NCI-H526 (cell line): ENCODE measurements around the gene IFITM2.
"Not testable (repeated sequence)": the region's sequence is repeated elsewhere in the genome, so short reads cannot be mapped to it uniquely, and the experiment has no call there.

Source experiments
- DNase-seq, 2 experiments: peaks; one replicate each; lab custom pipeline; 2025; lab: John Stamatoyannopoulos, UW

The IFITM2 gene

GRCh38 chr11:307766-308708 lies at the start of gene IFITM2:
TSS of gene IFITM2 (plus strand) at chr11:307816. CDS start at chr11:308193, 377 bp downstream.
- DNase-seq, result not testable (repeated sequence)

- no peak for DNase-seq
These were observed 48.2 kb upstream of the IFITM2 start for GRCh38 chr11:259413-259812.

- no peak for DNase-seq
These were observed 46.0 kb upstream of the IFITM2 start for GRCh38 chr11:261624-262023.

GRCh38 chr11:266676-267439 lies 40.8 kb upstream of the IFITM2 start:
- DNase-seq, result no peak

- DNase-seq, result no peak
These were observed 40.1 kb upstream of the IFITM2 start for GRCh38 chr11:267491-267994.

- DNase-seq, result not testable (repeated sequence)
These were observed 38.9 kb upstream of the IFITM2 start for GRCh38 chr11:268716-269145.

- DNase-seq, result no peak
These were observed 38.3 kb upstream of the IFITM2 start for GRCh38 chr11:269146-269890.

GRCh38 chr11:270451-271318 lies 36.9 kb upstream of the IFITM2 start:
- DNase-seq, result no peak

GRCh38 chr11:271319-271715 lies 36.3 kb upstream of the IFITM2 start:
- DNase-seq, result no peak

GRCh38 chr11:272195-272930 lies 35.3 kb upstream of the IFITM2 start:
- no peak for DNase-seq

GRCh38 chr11:272931-273198 lies 34.8 kb upstream of the IFITM2 start:
- DNase-seq, result no peak

- no peak for DNase-seq
These were observed 31.4 kb upstream of the IFITM2 start for GRCh38 chr11:276219-276618.

GRCh38 chr11:278001-278951 lies 29.3 kb upstream of the IFITM2 start, which contains the start of gene NLRP6:
TSS of gene NLRP6 (plus strand) at chr11:278407. CDS start at chr11:278570, 163 bp downstream.
- no peak for DNase-seq

- DNase-seq, result no peak
These were observed 28.3 kb upstream of the IFITM2 start for GRCh38 chr11:279040-279965.

GRCh38 chr11:279966-280705 lies 27.5 kb upstream of the IFITM2 start:
- DNase-seq, result peak in 1 of 2 experiments; percentile 52

GRCh38 chr11:280706-281485 lies 26.7 kb upstream of the IFITM2 start:
- no peak for DNase-seq
